Activated CD4-positive, alpha-beta T cell treated with anti-CD3 and anti-CD28 coated beads, Interleukin-2, amount 50 U/mL, for 4 hours (primary cell): ENCODE data around the gene NEU3.
"Not testable (repeated sequence)": the region's sequence is repeated elsewhere in the genome, so short reads cannot be mapped to it uniquely, and the experiment has no call there.

Experiments
- DNase-seq, 2 experiments: peaks; one replicate each; pipeline ENCODE4 v3.0.0-alpha.2; 2020

Gene NEU3

DNA sequence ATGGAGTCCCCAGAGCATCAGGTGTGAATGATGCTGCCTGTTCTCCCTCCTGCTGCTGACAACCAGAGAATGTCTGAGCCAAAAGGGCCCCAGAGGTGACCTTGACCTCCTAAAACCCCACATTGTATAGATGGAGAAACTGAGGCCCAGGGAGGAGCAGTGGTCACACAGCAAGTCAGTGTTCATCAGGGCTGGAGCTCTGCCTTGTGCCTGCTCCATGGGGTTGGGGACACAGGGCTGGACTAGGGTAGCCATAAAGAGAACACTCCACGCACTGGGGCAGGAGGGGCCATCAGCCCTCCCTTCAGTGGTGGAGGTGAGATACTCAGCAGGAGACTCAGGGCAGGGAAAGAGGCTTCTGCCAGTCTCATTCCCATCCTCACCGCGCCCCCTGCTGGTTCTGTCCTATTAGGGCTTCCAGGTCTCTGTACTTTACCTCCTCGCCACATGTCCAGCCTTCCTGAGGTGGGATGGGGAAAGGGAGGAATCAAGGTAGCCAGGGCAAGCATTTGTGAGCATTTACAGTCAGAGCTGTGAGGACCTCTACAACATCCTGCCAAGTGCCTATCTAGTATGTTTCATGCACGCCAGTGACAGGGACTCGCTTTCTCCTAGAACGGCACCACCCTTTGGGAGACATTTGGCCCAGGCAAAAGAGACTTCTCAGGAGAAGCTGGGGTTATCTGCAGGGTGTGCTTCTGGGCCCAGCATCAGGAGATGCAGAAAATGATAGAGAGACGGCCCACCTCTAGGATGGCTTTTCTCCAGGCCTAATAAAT is 43.2 kb downstream of the NEU3 start:
- peak; percentile 54 to 57 for DNase-seq

DNA sequence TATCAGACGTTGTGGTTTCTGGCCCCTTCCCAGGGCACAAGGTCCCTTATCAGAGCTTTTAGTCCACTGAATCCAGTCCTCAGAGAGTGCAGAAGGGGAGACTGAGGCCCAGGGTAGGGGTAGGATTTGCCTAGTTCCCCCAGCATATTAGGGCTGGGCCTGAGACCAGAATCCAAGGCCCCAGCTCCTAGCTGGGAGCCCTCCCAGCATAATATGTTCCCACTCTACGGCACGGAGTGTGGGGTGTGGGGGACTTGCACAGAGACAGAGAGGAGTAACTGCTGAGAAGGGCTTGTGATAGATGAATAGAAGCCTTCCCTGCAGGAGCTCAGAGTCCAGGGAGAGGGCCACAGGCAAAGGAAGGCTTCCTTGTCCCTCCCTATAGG is 43.8 kb downstream of the NEU3 start:
- no peak for DNase-seq

DNA sequence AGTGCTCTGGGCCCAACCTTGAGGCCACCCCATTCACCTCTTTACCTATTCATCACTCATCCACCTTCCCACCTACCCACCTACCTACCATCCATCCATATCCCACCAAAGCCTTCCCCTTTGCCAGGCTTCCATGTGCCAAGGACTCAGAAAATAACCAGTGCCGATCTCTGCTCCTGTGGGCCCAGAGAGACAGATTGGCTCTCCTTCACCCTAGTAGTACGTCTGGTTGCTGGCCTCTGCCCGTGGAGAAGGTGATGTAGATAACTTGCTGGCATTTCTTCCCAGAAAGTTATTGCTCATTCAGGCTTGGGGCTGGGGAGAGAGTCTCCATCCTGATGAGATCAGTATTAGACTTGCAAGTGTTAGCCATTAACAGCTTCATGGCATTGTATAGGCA is 45.2 kb downstream of the NEU3 start:
- no peak for DNase-seq

DNA sequence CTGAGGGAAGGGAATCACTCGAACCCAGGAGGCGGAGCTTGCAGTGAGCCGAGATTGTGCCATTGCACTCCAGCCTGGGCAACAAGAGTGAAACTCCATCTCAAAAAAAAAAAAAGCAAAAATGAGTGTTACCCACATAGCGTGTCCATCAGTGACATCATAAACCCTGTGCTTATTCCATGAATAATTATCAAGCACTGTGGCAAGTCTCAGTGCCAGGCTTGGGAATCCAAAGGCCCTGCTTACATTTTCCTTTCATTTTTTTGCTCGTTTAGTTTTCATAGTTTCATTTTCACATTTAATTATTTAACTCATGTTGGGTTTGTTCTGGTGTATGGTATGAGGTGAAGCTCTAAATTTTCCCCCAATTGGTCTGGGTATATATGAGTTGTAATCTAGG is 46.5 kb downstream of the NEU3 start:
- DNase-seq, result no peak

DNA sequence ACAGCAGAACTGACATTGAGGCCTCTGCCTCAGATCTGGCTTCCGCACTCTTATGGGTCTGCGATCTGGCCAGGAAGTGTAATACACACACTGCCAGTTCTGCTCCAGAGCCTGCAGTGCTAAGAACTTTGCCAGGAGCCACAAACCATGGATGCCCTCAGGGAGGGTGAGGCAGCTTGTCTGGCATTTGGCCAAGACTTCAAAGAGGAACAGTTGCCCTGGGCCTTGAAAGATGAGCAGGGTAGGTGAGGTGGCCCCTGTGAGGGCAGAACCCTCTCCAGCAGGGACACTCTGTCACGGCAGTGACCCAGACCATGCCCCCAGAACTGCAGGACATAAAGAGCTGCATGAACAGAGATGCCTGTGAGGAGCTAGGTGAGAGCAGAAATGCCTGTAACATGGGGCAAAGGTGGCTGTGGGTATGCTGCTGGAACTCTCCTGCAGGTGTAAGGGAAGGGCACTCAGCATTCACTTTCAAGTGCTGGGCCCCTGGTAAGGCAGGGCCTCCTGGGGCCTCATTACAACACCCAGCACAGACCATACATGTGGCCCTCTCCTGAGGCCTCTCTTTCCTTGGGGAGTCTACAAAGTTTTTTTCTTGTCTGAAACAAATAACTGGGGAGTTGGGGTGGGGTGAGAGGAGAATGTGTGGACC is 47.3 kb downstream of the NEU3 start:
- DNase-seq, result no peak

DNA sequence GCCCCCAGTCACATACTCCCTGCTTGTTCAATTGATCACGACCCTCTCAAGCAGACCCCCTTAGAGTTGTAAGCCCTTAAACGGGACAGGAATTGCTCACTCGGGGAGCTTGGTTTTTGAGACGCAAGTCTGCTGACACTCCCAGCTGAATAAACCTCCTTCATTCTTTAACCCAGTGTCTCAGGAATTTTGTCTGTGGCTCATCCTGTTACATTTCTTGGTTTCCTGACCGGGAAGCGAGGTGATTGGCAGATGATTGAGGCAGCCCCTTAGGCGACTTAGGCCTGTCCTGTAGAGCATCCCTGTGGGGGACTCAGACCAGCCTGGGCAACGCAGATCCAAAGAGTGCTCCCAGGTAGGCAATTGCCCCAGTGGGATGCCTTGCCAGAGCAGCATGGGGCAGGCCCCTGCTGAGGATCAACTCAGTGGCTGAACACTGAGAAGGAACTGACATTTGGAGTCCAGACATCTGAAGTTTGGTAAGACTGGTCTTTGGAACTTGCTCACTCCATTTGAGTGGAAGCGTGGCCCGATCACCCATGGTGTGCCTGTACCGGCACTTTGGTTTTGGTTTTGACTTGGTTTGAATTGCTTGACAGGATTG is 51.5 kb downstream of the NEU3 start:
- DNase-seq, result no peak

DNA sequence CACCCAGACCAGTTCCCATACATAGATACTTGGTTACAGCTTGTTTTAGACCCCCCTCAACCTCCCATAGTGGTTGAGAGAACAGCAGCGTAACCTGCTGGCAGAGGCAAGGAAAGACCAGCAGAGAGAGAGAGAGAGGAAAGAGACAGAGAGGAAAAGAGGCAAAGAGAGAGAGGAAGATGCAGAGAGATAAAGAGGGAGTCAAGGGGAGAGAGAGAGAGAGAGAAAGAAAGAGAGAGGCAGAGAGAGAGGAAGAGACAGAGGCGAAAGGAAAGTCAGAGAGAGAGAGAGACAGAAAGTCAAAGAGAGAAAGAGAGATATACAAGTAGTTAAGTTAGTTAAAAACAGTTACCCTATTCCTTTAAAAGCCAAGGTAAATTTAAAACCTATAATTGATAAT is 52.5 kb downstream of the NEU3 start:
- DNase-seq, result no peak

DNA sequence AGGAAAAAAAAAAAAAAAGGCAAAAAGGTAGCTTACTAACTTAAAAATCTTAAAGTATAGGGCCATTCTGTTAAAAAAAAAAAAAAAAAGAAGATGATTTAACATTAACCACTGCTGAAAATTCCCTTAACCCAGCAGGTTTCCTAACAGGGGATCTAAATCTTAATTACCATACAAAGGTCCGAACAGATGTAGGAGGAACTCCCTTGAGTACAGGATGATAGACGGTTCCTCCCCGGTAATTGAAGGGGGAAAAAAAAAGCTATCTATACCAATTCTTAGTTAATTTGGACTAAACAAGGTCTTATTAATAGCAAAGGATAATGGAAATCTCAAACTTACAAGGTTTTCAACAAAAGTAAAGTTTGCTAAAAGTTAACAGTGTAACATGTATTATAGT is 53.1 kb downstream of the NEU3 start:
- not testable (repeated sequence) for DNase-seq

DNA sequence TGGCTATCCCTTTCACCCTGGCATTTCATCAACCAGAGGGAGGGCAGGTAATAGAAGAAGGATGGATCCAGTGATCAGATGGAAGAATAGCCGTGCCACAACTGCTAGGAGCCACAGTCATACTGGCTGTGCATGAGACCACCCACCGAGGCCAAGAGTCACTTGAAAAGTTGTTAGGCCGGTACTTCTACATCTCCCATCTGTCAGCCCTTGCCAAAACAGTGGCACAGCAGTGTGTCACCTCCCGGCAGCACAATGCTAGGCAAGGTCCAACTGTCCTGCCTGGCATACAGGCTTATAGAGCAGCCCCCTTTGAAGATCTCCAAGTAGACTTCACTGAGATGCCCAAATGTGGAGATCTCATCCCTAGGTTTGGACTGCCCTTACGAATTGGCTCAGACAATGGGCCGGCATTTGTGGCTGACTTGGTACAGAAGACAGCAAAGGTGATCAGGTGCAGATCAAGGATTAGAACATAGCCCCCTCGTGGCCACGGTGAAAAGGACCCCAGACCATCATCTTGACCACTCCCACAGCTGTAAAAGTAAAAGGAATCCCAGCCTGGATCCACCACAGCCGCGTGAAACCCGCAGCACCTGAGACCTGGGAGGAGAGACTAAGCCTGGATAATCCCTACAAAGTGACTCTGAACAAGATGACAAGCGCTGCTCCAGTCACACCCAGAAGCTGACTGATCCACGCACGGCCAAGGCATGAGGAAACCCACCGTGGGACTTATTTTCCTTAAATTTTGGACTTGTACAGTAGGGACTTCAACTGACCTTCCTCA is 55.8 kb downstream of the NEU3 start:
- not testable (repeated sequence) for DNase-seq

DNA sequence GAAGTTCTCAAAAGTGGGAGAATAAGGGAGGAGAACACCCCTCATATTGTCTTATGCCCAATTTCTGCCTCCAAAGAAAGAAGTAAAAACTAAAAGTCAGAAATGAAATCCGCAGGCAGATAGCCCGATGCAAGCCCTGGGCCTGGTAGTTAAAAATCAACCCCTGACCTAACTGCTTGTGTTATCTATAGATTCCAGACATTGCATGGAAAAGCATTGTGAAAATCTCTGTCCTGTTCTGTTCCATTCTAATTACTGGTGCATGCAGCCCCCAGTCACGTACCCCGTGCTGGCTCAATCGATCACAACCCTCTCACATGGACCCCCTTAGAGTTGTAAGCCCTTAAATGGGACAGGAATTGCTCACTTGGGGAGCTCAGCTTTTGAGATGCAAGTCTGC is 57.9 kb downstream of the NEU3 start:
- not testable (repeated sequence) for DNase-seq

DNA sequence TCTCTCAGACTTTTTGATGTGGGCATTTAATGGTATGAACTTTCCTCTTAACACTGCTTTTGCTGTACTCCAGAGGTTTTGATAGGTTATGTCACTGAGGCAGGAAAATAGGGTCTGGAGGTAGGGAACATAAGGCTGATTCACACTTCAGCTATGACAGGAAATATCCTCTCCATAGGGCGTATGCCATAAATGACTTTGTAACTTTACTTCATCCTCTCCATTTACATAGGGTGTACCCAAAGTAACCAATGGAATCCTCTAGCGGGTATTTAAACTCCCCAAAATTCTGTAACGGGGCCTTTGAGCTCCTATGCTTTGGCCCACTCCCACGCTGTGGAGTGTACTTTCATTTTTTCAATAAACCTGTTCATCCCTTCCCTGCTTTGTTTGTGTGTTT is 58.5 kb downstream of the NEU3 start:
- DNase-seq, result no peak

DNA sequence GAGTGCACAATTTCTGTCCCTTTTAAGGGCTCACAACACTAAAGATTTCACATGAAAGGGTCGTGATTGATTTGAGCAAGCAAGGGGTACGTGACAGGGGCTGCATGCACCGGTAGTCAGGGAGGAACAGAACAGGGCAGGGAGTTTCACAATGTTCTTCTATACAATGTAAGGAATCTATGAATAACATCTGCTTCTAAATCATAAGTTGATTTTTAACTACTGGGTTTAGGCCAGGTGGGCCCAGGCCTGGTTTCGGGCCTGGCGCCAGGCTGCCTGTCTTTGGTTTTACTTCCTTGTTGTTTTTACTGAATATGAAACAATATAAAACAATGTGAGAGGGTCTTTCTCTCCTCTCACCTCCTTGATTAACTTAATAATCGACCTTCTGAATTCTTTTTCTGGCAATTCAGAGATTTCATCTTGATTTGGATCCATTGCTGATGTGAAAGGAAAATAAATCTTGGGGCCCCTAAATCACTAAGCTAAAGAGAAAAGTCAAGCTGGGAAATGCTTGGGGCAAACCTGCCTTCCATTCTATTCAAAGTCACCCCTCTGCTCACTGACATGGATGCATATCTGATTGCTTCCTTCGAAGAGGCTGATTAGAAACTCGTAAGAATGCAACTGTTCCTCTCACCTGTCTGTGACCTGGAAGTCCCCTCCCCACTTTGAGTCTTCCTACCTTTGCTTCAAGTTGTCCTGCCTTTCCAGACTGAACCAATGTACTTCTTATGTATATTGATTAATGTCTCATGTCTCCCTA is 61.0 kb downstream of the NEU3 start:
- not testable (repeated sequence) for DNase-seq

DNA sequence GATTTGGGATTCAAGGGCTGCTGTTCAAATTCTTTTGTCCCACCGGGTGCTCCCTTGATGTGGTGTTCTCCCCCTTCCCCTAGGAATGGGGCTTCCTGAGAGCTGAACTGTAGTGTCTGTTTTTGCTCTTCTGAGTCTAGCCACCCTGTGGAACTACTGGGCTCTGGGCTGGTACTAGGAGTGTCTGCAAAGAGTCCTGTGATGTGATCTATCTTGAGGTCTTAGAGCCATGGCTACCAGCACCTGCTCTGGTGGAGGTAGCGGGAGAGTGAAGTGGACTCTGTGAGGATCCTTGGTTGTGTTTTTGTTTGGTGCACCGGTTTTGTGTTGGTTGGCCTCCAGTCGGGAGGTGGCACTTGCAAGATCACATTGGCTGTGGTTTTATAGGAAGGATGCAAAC is 61.8 kb downstream of the NEU3 start:
- no peak for DNase-seq

DNA sequence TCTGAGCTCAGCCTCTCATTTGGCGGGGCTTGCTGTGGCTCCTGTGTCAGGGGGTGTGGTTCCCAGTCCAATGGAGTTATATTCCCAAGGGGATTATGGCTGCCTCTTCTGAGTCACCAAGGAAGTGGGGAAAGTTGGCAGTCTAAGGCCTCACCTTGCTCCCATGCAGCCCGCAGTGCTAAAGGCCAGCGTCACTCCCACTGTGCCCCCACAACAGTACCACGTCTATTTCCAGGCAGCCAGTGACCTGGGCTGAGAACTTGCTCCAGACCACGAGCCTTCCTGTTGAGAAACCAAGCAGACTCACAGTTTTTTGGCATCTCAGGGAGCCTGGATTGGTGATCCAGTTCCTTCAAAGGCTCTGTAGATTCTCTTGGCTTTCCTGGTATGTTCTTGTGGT is 62.3 kb downstream of the NEU3 start:
- no peak for DNase-seq

DNA sequence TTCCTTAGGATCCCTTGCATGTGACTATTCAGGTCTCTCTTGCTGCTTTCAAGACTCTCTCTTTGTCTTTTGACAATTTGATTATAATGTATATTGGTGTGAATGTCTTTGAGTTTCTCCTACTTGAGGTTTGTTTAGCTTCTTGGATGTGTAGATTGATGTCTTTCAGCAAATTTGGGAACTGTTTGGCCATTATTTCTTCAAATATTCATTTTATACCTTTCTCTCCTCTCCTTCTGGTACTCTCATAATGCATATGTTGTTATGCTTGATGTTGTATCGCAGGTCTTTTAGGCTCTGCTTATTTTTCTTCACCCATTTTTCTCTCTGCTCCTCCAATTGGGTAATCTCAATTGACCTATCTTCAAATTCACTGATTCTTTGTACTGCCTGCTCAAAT is 63.7 kb downstream of the NEU3 start:
- DNase-seq, result no peak

DNA sequence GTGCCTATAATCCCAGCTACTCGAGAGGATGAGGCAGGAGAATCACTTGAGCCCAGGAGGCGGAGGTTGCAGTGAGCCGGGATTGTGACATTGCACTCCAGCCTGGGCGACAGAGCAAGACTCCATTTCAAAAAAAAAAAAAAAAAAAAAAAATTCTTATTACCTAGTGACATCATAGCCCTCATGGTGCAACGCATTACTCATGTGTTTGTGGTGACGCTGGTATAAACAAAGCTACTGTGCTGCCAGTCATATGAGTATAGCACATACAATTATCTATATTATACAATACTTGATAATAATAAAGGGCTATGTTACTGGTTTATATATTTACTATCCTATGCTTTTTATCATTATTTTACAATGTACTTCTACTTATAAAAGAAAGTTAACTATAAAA is 66.8 kb downstream of the NEU3 start:
- DNase-seq, result no peak

DNA sequence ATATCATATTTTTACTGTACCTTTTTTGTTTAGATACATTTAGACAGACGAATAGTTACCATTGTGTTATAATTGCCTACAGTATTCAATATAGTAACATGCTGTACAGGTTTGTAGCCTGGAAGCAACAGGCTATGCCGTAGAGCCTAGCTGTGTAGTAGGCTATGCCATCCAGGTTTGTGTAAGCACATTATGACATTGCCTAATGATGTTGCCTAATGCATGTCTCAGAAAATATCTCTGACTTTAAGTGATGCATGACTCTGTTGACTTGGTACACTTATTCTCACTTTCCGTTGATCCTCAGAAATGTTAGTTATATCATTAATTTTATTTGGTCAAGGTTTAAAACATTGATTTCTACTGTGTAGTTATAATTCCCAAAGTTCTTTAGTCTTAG is 68.1 kb downstream of the NEU3 start:
- DNase-seq, result no peak

DNA sequence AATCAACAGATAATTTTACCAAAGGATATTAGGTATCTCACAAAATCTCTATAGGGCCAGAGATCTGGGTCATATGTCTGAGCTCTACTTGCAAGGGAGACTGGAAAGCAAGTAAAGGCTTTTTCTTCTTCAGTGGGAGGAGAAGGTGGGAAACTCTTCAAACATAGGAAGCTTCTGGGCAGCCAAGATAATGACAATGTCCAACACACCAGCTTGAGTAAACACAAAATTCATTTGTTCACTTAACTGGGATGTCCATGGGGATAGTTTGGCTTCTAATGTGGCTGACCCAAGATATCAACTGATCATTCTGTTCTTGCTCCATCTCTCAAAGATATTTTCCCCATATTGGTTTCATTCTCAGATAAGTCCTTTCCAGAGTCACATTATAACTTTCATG is 70.6 kb downstream of the NEU3 start:
- no peak for DNase-seq

DNA sequence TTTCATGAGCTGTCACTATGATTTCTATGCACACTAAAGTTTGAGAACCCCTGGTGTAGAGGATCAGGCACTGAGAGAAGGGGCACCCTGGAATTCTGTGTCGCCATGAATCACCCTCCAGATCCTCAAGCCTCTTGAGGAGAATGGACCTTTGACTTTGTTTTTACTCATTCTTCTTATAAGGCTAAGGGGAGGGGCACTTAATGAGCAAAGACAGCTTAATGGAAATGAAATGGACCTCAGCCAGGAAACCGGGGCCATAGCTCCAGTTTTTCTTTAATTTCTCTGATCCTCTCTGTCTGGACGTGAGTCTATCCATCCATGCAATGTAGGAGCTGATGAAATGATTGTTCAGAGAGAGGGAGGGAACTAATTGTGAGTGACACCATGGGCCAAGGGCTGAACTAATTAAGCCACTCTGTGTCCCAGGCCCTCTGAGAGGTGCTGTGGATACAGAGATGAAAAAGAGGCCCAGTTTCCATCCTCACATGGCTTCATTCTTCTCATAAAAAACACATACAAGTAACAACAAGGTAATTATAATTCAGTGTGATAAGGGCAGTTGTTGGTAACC is 75.1 kb downstream of the NEU3 start:
- DNase-seq, result no peak

DNA sequence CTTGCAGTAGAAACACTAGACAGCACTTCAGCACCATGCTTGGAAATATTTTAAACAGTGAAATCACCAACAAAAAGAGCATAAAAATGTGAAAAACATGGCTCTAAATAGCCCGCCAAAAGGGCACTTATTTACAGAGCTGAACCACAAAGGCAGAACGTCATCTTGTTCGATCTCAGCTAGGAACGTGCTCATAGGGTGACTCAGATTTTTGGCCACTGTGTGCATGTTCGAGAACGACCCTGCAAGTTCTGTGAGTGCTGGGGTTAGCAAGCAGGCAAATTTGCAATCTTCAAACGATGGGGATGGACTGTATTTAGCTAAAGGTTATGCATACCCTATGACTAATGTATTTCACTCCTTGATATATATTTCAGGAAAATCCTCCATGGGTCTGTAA is 77.3 kb downstream of the NEU3 start:
- no peak for DNase-seq
